Fibroblast of skin of left quadriceps (primary cell): ENCODE measurements around the gene KIAA0319L.

Source experiments
- DNase-seq, 2 experiments: peaks; one replicate each; pipeline ENCODE4 v3.0.0-alpha.2; 2013; ENCODE audit warnings: low read depth in 2 of 2

Gene KIAA0319L

GRCh38 chr1:35386290-35386689, 170.9 kb downstream of the KIAA0319L start:
- DNase-seq, result no peak
